NCI-H526 treated with DMSO at 0.1 percent for 48 hours (cell line): ENCODE results near the gene CASP7.
A peak's percentile ranks its signal among the peaks of the same experiment; 100 is the strongest.

Experiments used
- DNase-seq: peaks from one replicate; lab custom pipeline; 2025; lab: John Stamatoyannopoulos, UW

The CASP7 gene

DNA sequence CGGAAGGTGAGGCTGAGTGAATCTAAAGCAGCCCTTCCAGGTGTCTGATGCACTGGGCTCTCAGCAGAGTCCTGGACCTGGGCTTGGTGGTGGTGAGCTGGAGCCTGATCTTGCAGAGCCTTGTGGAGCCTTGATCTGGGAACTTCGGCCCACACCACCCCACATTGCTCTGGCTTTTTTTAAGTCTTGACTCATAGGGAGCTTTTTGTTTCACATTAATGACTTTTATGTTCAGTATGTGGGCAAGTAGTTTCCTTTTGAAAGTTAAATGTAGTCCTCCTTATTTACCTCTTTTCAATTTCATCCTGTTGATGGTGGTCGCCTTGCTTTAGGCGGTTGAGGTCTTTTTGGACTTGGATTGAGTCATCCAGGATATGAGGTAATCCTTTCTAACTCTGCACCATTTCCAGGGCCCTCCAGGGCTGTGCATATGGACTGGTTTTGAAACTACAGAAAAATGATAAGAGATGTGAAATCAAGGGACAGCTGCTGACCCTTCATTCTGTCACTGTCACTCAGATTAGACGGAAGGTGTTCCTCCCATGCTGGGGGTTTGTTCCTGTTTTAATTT lies 12.9 kb upstream of the CASP7 start:
- DNase-seq: no peak

GRCh38 chr10:113680190-113681111 lies 739 bp downstream of the CASP7 start:
- DNase-seq: peak; percentile 10

DNA sequence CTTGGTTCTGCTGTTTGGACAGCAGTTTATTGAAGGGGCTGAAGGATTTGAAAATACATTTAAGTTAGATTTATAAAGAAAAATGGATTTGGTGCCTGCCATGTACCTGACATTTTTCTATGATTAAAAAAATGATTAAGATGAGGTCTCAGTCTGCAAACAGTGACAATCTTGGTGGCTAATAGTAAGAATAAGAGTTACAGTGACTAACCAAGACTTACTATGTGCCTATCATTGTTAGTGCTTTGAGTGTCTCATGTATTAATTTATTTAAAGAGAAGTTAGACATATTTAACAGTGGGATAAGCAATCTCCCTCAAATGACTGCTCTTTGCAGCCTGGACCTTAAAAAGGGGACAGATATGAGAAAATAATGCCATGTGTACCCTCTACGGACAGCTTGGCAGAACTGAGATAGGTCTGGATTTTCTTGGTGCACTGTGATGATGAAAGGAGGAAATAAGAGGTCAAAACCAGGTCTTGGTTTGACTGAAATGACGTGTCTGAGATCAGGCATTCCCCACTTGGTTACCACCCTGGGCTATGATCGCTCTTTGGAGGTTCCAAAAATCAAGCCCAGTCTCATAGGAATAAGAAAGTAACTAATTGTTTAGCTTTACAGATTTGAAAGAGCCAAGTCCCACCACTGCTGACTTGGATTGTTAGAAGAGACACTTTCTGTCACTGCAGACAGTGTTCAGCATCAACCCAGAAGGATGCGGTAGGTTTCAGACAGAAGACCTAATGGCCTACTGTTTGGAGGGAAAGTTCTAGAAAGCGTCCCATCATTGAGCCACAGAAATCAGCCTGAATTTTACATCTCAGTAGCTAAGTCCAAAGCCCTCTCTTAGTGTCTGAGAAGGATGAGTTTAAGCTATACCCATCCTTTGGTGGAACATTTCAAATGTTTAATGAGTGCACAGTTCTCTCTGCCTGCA lies 2.1 kb downstream of the CASP7 start:
- no peak for DNase-seq

DNA sequence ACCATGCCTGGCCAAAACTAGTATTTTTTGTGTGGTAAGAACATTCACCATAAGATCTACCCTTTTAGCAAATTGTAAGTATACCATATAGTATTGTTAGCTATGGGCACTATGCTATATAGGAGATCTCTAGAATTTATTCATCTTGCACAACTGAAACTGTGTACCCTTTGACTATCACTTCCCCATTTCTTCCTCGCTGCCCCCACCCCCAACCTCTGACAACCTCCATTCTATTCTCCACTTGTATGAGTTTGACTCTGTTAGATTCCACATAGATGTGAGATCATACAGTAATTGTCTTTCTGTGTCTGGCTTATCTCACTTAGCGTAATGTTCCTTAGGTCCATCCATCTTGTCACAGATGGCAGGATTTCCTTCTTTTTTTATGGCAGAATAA lies 3.6 kb downstream of the CASP7 start:
- no peak for DNase-seq

DNA sequence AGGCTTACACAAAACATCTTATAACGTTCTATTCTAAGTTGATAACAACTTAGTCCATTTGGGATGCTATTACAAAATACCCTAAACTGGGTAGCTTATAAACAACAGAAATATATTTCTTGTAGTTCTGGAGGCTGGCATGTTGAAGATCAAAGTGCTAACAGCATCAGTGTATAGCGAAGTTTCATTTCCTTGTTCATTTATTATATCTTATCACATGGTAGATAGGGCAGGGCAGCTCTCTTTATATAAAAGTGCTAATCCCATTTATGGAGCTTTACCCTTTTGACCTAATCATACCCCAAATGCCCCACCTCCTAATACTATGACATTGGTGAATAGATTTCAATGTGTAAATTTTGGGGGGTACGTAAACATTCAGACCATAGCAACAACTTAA lies 6.3 kb downstream of the CASP7 start:
- no peak for DNase-seq

GRCh38 chr10:113687037-113687436 lies 7.3 kb downstream of the CASP7 start:
- no peak for DNase-seq

GRCh38 chr10:113689057-113689456 lies 9.3 kb downstream of the CASP7 start:
- DNase-seq: no peak

GRCh38 chr10:113689574-113689973 lies 9.9 kb downstream of the CASP7 start:
- no peak for DNase-seq

GRCh38 chr10:113690749-113691148 lies 11.0 kb downstream of the CASP7 start:
- DNase-seq: no peak

DNA sequence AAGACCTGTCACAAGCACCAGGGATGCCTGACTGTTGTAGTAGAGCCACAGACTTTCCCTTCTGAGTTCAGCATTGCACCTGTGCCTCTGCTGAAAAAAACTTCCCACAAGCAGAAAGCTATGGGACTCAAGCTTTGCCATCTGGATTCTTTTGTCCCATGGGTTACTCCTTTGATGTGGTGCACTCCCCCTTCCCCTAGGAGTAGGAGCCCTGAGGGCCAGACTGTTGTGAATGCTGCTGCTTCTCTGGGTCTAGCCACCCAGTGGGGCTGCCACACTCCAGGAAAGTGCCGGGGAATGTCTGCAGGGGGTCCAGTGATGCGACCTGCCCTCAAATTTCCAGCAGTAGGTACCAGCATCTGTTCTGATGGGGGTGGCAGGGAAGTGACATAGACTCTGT lies 11.7 kb downstream of the CASP7 start:
- no peak for DNase-seq

GRCh38 chr10:113692271-113692670 lies 12.6 kb downstream of the CASP7 start:
- DNase-seq: no peak

- no peak for DNase-seq
Observed at GRCh38 chr10:113693348-113693747, 13.6 kb downstream of the CASP7 start.

- DNase-seq: no peak
Observed at GRCh38 chr10:113695691-113696090, 16.0 kb downstream of the CASP7 start.

GRCh38 chr10:113697595-113697994 lies 17.9 kb downstream of the CASP7 start:
- no peak for DNase-seq

DNA sequence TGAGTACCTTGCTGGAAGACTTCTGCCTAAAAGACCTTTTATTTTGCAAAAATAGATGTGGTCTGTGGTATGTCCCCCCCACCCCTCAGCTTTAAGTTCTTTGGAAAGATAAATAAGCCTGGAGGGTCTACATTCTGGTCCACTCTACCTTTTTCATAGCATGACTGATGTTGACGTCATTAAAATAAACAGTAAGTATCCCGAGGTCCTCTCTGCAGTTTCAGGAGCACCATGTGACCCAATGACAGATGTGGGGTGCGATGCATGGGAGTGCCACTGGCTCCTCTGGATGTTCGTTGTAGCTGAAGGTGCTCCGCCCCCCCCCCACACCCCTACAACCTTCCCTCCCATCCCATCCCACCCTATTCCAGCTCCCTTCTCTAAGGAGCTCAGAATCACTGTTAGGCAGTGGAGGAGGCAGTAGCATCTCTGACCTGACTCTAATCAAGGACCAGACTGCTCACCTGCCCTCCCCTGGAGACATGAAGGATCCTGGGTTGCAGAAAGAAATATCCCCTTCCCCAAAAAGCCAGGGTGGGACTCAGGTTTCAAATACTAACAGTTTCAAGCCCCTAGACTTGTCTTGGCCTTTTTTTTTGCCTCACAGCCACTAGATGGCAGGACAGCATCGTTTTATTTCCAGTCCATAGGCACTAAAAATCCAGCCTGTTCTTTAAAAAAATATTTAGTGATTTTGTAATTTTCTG lies 25.1 kb downstream of the CASP7 start:
- no peak for DNase-seq

DNA sequence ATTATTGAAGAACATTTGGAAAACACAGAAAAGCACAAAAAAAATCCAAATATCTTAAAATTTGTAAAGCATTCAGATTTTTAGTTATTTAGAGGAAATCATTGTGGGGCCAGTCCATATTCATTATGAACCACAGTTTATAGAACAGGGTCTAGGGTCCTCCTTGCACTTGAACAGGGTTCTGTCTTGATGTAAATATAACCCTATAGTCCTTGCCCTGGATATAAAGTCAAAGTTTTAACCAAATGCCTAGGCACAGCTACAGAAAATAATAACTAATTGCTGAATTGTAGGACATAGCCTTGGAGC lies 25.6 kb downstream of the CASP7 start:
- DNase-seq: no peak

- DNase-seq: no peak
Observed at GRCh38 chr10:113706623-113707022, 26.9 kb downstream of the CASP7 start.

GRCh38 chr10:113708640-113709039 lies 28.9 kb downstream of the CASP7 start:
- no peak for DNase-seq

- peak; percentile 67 for DNase-seq
Observed at GRCh38 chr10:113709221-113709838, 29.6 kb downstream of the CASP7 start.

DNA sequence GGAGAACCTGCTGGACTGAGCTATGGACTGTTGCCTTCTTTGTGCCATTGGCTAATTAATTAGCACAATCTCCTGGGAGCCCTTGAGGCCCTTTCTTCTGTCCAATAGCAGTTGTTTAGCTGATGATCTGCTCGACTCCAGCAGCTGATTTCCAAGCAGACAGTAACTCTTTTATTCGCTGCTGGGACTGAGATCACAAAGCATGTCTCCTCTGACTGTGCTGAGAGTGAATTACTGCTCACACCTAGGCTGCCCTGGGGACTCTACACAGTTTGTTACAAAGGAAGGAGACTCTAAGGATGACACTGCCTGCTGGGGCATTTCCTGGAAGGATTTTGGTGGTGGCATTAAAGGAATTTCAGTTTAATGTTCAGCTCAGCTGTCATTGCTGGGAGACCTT lies 31.4 kb downstream of the CASP7 start:
- DNase-seq: peak; percentile 89

- no peak for DNase-seq
Observed at GRCh38 chr10:113712024-113712423, 32.3 kb downstream of the CASP7 start.
